HG03103 (cell line): ENCODE data around the gene NCK2.

Experiments used
- ATAC-seq: cut with Tn5 transposase; IDR thresholded peaks from one replicate; pipeline ENCODE4 v1.9.1; 2021; ENCODE audit warnings: low read depth; ENCODE audit not compliant: unreplicated experiment

NCK2 gene

DNA sequence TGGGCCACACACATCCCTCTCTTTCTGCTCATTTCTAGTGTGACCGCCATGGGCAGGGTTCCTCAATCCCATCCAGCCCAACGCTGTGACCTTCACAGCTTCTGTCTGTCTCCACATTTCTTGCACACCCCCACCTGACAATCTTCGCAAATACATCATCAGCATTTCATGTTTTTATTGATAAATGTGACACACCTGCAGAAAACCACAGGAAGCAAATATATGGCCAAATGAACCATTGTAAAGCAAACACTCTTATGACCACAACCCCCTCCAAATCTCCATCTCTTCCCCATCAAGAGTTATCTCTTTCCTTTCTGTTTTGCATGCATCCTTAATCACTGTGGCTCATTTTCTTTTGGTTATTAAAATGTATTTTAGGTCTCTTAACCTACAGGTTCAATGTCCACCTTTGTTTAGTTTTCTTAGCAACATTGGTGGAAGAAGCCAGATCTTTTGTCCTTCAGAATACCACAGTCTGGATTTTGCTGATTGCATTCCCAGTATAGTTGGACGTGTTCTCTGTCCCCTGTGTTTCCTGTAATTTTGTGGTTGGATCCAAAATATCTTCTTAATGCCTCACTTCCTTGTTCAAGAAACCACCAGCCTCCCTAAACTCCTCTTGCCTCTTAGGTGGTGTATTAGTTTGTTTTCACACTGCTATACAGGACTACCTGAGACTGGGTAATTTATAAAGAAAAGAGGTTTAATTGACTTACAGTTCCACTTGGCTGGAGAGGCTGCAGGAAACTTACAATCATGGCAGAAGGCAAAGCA is 9.8 kb upstream of the NCK2 start:
- no peak for ATAC-seq

- no peak for ATAC-seq
These were observed 8.6 kb upstream of the NCK2 start for GRCh38 chr2:105736145-105736544.

GRCh38 chr2:105737980-105738657 is 6.6 kb upstream of the NCK2 start:
- no peak for ATAC-seq

DNA sequence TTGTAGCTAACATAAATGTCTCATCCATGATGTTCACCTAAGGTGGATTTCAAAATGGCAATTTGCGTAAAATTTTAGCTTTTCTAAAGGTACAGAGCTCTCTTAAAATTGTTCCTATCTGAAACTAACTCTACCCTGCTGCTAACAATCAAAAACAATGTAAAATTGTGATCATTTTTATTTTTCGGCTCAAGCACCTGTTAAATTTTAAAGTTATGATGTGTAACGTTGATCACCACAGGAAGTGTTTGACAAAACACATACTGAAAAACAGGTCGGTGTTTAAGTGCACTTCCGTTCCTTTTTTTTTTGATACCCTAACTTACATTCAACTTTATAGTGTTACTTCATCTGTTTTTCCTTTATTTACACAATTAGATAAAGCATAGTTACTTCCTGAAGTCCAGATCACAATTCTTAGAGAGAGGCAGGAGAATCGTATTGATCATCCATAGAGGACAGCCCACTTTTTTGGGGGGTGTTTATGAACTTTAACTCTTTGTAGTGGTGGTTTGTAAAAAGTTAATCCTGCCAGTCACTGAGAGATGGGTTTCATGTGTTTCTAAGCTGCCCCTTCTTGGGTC is 6.0 kb upstream of the NCK2 start:
- no peak for ATAC-seq

- no peak for ATAC-seq
These were observed 5.3 kb upstream of the NCK2 start for GRCh38 chr2:105739426-105739825.

- no peak for ATAC-seq
These were observed 4.7 kb upstream of the NCK2 start for GRCh38 chr2:105739944-105740530.

DNA sequence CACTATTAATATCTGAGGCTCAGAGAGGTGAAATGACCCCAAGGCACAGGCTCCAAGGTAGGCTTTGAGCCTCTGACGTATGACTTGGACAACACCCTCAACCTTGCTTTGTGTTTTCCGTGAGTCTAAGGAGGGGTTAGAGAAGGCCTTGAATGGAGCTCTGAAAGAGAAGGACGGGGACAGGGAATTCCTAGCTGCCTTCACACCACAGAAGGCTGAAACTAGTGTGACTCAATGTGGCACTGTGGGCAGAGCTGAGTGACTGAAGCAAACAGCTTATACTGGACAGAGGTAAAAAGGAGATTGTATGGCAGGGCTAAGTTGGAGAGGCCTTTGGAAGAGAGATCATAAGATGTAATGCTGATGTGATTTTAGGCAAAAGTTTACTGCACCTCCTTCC is 3.5 kb upstream of the NCK2 start:
- no peak for ATAC-seq

DNA sequence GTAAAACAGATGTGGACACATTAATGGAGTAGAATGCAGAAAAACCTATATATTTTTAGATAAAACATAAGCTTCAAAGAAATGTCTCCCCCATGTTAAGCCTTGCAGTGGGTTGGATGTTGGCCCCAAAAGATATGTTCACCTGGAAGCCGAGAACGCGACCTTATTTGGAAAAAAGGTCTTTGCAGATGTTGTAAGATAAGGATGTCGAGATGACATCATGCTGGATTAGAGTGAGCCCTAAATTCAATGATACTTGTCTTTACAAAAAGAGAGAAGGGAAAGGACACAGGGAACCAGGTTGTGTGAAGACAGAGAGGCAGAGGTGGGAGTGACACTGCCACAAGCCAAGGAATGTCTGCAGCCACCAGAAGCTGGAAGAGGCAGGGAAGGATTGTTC is 3.1 kb upstream of the NCK2 start:
- no peak for ATAC-seq

- ATAC-seq: peak; percentile 71
These were observed 412 bp upstream of the NCK2 start for GRCh38 chr2:105744091-105744908.

- ATAC-seq: no peak
These were observed 1.7 kb downstream of the NCK2 start for GRCh38 chr2:105746177-105747080.

DNA sequence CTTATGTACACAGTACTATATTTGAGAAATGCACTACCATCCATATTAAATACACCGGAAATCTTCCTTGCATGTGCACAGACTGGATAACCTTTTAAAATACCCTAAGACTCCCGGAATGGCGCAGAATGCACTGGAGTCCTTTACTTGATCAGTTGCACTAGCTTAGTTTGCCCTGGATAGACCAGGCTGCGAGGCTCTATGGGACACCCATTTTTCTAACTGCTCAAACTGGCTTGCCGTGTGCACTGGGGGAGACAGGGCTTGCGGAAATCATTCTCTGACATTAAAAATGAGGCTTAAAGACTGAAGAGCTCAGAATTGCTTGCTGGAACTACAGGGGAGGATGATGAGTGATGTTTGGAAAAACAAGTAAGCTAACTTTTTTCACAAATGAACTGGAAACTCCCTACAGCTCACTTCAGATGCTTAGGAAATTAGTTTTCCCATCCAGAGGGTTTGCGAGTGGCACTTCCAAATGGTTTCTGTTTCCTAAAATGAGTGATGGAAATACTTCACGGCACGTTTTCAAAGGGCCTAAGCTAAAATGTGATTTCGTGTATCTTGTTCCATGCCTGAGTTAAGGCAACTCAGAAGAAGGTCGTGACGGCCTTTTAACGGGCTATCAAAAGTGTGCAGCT is 2.7 kb downstream of the NCK2 start:
- no peak for ATAC-seq

GRCh38 chr2:105747991-105748390 is 3.3 kb downstream of the NCK2 start:
- no peak for ATAC-seq

DNA sequence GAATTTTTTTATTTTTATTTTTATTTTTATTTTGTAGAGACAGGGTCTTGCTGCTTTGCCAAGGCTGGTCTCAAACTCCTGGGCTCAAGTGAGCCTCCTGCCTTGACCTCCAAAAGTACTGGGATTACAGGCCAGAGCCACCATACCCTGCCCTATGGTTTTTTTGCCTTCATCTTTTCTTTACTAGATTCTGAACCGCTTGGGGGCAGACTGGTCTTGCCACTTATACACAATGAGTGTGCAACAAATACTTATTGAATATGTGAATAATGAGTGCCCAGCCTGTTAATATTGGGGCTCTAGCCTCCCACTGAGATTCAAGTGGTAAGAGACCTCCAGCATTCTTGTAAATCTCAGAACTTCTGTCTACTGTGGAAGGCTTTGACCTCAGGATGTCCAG is 3.9 kb downstream of the NCK2 start:
- no peak for ATAC-seq

DNA sequence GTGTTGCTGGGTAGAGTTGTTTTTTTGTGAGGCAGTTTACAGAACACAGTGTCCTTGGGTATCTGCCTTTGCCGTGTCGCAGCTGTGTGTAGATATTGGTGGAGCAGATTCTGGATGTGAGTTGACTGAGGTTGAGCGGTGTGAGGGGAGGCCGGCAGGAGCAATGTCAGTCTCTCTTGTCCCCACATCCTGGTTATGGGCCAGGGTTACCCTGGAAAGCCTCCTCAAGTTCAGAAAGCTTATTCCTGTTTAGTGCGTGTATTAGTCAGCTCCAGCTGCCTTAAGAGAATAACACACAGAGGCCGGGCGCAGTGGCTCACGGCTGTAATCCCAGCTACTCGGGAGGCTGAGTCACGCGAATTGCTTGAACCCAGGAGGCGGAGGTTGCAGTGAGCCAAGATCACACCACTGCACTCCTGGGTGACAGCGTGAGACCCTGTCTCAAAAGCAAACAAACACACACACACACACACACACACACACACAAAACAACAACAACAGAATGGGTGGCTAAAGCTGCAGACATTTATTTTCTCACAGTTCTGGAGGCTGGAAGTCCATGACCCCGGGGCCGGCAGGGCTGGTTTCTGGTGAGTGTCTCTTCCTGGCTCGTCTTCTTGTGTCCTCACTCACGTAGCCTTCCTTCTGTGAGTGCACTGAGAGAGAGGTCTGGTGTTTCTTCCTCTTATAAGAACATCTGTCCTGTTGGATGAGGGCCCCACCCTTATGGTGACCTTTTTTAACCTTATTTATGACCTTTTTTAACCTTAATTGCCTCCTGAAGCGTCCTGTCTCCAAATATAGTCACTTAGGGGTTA is 5.1 kb downstream of the NCK2 start:
- no peak for ATAC-seq

- no peak for ATAC-seq
These were observed 6.0 kb downstream of the NCK2 start for GRCh38 chr2:105750735-105751134.

- no peak for ATAC-seq
These were observed 6.6 kb downstream of the NCK2 start for GRCh38 chr2:105751272-105751671.

DNA sequence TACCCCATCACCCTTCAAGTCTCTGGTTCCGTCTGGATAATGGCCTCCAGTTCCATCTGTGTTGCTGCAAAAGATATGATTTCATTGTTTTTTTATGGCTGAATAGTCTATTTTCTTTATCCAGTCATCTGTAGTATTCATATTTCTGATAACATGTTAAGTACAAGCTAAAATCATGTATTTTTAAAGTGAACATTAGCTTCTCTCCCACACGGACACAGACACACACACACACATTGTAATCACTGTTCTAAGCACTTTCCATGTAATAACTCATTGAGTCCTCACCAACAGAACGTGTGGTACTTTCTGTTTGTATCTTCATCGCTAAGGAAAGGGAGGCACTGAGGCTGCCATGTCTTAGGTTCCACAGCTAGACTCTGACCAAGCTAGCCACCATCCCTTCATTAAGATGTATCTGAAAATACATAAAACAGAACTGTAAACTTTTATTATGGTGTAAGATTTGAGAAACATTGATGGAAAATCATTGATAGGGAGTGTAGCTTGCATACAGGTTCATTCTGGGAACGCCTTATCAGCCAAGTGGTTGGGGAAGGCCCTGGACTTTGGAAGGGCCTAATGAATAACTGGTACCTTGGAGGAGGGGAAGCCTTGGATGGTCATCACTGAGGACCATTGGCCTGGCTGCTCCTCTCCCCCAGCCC is 8.1 kb downstream of the NCK2 start:
- ATAC-seq: no peak

GRCh38 chr2:105753380-105753779 is 8.7 kb downstream of the NCK2 start:
- ATAC-seq: no peak
